Keratinocyte (primary cell): ENCODE results near the gene ID1.

Experiments
- CTCF ChIP-seq, 3 experiments: IDR thresholded peaks in 1 of 3; conservative IDR thresholded peaks in 1 of 3; optimal IDR thresholded peaks in 1 of 3; 2 replicates in 2 of 3; 3 replicates in 1 of 3; pipeline versions ENCODE3 to v1.5.1; 2011; ENCODE audit warnings: low read length in 3 of 3, mild to moderate bottlenecking in 3 of 3, moderate library complexity in 2 of 3, control low read depth in 1 of 3, inconsistent platforms in 1 of 3; ENCODE audit not compliant: insufficient read depth in 2 of 3; ENCODE audit errors: extremely low read depth in 1 of 3
- EZH2 ChIP-seq: IDR thresholded peaks from one replicate; pipeline ENCODE4 v1.6.1; 2012; ENCODE audit warnings: inconsistent platforms, mild to moderate bottlenecking, low read length, moderate library complexity

GRCh38 chr20:31595654-31596411 is 9.3 kb upstream of the ID1 start:
- no peak for TF ChIP-seq CTCF (optimal IDR thresholded peaks at IDR 0.05 in 1 of 3, IDR thresholded peaks at IDR 0.05 in 1 of 3, conservative IDR thresholded peaks at IDR 0.05 in 1 of 3; ENCODE audit: extremely low read depth in 1 of 3, insufficient read depth in 2 of 3, low read length in 3 of 3)
- TF ChIP-seq EZH2: no peak
